ENCODE results near the gene OR2B6. TPM values are rescaled to one million over a fixed set of nuclear protein-coding genes. Genes with fewer than 3 reads are reported as not detected.

The OR2B6 gene
- total RNA-seq, 4 donors from 2014 or later, result not detected

DNA sequence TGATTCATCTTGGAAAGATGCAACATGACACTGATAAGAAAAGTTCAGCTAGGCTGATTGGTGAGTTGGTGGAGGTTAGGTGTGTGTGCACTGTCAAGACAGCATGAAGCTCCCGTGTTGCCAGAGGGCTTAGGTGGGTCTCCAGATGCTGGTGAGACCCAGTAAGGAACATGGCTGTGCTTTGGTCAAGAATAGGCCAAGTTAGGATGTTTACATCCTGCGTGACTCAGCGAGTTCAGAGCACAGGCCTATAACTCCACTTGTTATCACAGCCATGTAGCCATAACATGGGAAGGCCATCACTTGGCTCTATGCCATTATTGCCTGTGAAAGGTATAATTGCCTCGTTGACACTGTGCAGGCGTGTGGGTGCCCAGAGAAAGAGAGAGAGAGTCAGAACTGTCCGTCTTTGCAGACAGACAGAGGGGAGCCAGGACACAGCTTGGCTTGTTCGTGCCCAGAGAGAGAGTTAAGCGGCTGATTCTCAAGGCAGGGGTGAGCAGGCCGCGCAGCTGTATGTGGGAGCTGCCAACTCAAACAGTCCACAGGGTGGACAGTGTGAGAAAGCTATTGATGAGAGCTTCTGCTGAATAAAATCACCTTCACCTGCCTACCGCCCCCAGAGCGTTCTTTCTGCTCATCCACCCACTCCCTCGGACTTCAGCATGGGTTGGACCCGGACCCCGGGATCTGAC lies 43.5 kb downstream of the OR2B6 start:
- no peaks in the 10 kb centered on the region for H3K9me3 ChIP-seq
- H3K4me3 ChIP-seq, result no peak overlapping the region
- H3K36me3 ChIP-seq, result no peaks in the 10 kb centered on the region
- no peak for DNase-seq (ENCODE audit: low spot score in 2 of 2)
- no peaks in the 10 kb centered on the region for H3K27me3 ChIP-seq
- WGBS, 2 donors, result 55 to 67% methylated on average over 15 of the region's 15 CpGs
- H3K27ac ChIP-seq, result no peak overlapping the region
- no peaks in the 10 kb centered on the region for H3K4me1 ChIP-seq
- TF ChIP-seq POLR2A (IDR thresholded peaks at IDR 0.05), result no peak
- TF ChIP-seq EP300 (IDR thresholded peaks at IDR 0.05), result no peak
- TF ChIP-seq, protein P1, sequence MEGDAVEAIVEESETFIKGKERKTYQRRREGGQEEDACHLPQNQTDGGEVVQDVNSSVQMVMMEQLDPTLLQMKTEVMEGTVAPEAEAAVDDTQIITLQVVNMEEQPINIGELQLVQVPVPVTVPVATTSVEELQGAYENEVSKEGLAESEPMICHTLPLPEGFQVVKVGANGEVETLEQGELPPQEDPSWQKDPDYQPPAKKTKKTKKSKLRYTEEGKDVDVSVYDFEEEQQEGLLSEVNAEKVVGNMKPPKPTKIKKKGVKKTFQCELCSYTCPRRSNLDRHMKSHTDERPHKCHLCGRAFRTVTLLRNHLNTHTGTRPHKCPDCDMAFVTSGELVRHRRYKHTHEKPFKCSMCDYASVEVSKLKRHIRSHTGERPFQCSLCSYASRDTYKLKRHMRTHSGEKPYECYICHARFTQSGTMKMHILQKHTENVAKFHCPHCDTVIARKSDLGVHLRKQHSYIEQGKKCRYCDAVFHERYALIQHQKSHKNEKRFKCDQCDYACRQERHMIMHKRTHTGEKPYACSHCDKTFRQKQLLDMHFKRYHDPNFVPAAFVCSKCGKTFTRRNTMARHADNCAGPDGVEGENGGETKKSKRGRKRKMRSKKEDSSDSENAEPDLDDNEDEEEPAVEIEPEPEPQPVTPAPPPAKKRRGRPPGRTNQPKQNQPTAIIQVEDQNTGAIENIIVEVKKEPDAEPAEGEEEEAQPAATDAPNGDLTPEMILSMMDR (IDR thresholded peaks at IDR 0.05), result no peak

DNA sequence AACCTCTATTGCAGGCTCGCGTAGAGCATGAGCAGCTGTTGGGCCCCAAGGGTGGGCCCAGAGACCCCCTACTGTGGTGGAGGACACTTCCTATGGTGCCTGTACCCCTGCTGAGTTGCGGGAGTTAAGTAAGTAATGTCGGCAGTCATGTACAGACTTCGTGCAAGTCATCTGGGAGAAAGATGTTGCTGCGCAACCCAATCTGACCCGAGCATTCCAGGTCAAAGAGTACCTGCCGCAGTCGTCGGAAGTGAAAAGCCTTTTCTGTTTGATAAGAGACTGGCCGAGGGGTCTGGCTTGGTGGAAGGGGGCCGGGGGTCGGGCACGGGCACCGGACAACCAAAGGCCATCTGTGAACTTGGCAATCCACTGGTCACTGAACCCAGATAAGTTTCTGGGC lies 44.3 kb downstream of the OR2B6 start:
- whole genome bisulfite sequencing, 2 donors, result 77 to 78% methylated on average over 15 of the region's 15 CpGs
- no peaks in the 10 kb centered on the region for H3K36me3 ChIP-seq
- no peak overlapping the region for H3K27ac ChIP-seq
- H3K27me3 ChIP-seq, result no peaks in the 10 kb centered on the region
- DNase-seq (ENCODE audit: low spot score in 2 of 2), result no peak
- no peak overlapping the region for H3K4me3 ChIP-seq
- H3K9me3 ChIP-seq, result no peaks in the 10 kb centered on the region
- H3K4me1 ChIP-seq, result no peaks in the 10 kb centered on the region
- TF ChIP-seq, protein P1 (IDR thresholded peaks at IDR 0.05), result no peak
- TF ChIP-seq EP300 (IDR thresholded peaks at IDR 0.05) (no peak), POLR2A (IDR thresholded peaks at IDR 0.05) (no peak)

DNA sequence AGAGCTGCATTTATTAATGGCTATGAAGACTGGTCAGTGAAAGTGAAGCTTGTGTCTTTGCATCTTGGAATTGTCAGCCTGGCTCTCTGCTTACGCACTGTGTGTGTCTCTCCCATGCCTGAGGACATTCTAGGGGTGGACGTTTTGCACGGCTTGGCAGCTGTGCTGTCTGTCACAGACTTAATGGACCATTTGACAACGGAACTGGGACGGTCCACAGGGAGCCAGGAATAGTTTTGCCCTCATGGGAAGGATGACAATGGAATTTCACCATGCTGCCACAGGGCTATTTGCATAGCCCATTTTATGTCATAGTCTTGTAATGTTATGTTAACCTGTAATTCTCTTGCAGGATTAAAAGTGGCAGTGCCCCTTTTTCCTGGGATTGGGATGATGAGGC lies 44.7 kb downstream of the OR2B6 start:
- no peak overlapping the region for H3K27ac ChIP-seq
- no peaks in the 10 kb centered on the region for H3K4me1 ChIP-seq
- DNase-seq (ENCODE audit: low spot score in 2 of 2), result no peak
- H3K36me3 ChIP-seq, result no peaks in the 10 kb centered on the region
- no peaks in the 10 kb centered on the region for H3K27me3 ChIP-seq
- no peaks in the 10 kb centered on the region for H3K9me3 ChIP-seq
- TF ChIP-seq, protein P1 (IDR thresholded peaks at IDR 0.05), result no peak
- TF ChIP-seq POLR2A (IDR thresholded peaks at IDR 0.05), result no peak
- no peak for TF ChIP-seq EP300 (IDR thresholded peaks at IDR 0.05)
- no peak overlapping the region for H3K4me3 ChIP-seq
- 65 to 69% methylated on average over 4 to 5 of the region's 5 CpGs for WGBS, 2 donors

DNA sequence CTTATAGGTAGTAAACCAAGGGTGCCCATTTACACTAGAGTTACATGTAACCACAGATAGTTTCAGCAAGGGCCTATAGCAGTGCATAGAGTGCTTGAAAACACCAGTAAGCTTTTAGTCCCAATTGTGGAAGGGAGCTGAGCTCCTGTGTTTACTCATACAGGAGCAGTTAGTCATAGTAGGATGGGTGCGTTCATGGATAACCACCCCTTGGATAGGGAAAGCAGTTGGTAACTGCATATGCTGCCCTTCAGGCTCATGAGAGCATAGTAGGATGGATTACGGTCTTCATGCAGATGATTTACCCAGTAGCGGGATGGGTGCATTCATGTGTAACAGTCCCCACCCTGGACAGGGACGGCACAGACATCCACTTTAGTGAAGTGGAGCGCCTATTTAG lies 45.1 kb downstream of the OR2B6 start:
- H3K27ac ChIP-seq, result no peak overlapping the region
- no peak for TF ChIP-seq EP300 (IDR thresholded peaks at IDR 0.05)
- H3K4me3 ChIP-seq, result no peak overlapping the region
- no peaks in the 10 kb centered on the region for H3K4me1 ChIP-seq
- H3K36me3 ChIP-seq, result no peaks in the 10 kb centered on the region
- 91 to 94% methylated on average over 5 of the region's 5 CpGs for WGBS, 2 donors
- no peaks in the 10 kb centered on the region for H3K27me3 ChIP-seq
- H3K9me3 ChIP-seq, result no peaks in the 10 kb centered on the region
- DNase-seq (ENCODE audit: low spot score in 2 of 2), result no peak

DNA sequence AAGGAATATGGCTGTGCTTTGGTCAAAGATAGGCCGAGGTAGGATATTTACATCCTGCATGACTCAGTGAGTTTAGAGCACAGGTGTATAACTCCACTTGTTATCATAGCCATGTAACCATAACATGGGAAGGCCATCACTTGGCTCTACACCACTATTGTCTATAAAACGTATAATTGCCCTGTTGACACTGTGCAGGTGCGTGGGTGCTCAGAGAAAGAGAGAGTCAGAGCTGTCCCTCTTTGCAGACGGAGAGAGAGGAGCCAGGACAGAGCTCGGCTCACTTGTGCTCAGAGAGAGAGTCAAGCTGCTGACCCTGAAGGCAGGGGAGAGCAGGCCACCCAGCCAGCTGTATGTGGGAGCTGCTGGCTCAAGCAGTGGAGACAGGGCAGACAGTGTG lies 46.0 kb downstream of the OR2B6 start:
- H3K9me3 ChIP-seq, result no peaks in the 10 kb centered on the region
- H3K27ac ChIP-seq, result no peak overlapping the region
- TF ChIP-seq EP300 (IDR thresholded peaks at IDR 0.05) (no peak), POLR2A (IDR thresholded peaks at IDR 0.05) (no peak)
- TF ChIP-seq, protein P1 (IDR thresholded peaks at IDR 0.05), result no peak
- no peak for DNase-seq (ENCODE audit: low spot score in 2 of 2)
- H3K36me3 ChIP-seq, result no peaks in the 10 kb centered on the region
- 66 to 85% methylated on average over 5 of the region's 5 CpGs for WGBS, 2 donors
- no peak overlapping the region for H3K4me3 ChIP-seq
- no peaks in the 10 kb centered on the region for H3K27me3 ChIP-seq
- no peaks in the 10 kb centered on the region for H3K4me1 ChIP-seq
